A549 (cell line): ENCODE measurements around the gene GUF1. TPM values are rescaled to one million over a fixed set of nuclear protein-coding genes. Genes with fewer than 3 reads are reported as not detected.

Experiments
- ATAC-seq, 2 experiments: fragments of 200-7000 bp in 1 of 2; fragments of >200 bp in 1 of 2; cut with Nextera tagmentation in 1 of 2; cut with Tn5 transposase in 1 of 2; 3 replicates each; pipeline versions ENCODE4 v1.8.0 to v1.9.1; 2018 to 2020; ENCODE audit warnings: mild to moderate bottlenecking in 1 of 2, moderate library complexity in 1 of 2
- CTCF ChIA-PET: fragments of 300-600 bp; sonication (Branson Sonifier 250); formaldehyde crosslinking; extraction: SDS; loops from one replicate; lab custom pipeline; 2021; ENCODE audit warnings: antibody characterized with exemption, inconsistent platforms; lab: Yijun Ruan, JAX
- POLR2A ChIA-PET: fragments of 350-600 bp; formaldehyde crosslinking; extraction: SDS; loops from one replicate; lab custom pipeline; 2021; ENCODE audit warnings: antibody characterized with exemption, inconsistent platforms; lab: Yijun Ruan, JAX
- DNase-seq, 2 experiments: peaks; one replicate each; pipeline versions ENCODE4 v3.0.0 to v3.0.0-alpha.2; 2011 to 2016; ENCODE audit warnings: low read depth in 1 of 2, low spot score in 1 of 2
- FAIRE-seq: peaks from 2 replicates; lab custom pipeline; 2011; peaks lifted over from hg19 to GRCh38; lab: Jason Lieb, UNC
- H3K27ac ChIP-seq, 2 experiments: fragments of >200 bp; sonication (Bioruptor Twin); formaldehyde crosslinking; 3 replicates each; pipeline ENCODE4 v1.5.1; 2016 to 2017
- H3K4me1 ChIP-seq: fragments of >200 bp; sonication (Bioruptor Twin); formaldehyde crosslinking; 3 replicates; pipeline ENCODE4 v1.6.1; 2016
- H3K4me2 ChIP-seq: fragments of >200 bp; sonication (Bioruptor Twin); formaldehyde crosslinking; 3 replicates; pipeline ENCODE4 v1.6.1; 2016
- H3K4me3 ChIP-seq: fragments of >200 bp; sonication (Bioruptor Twin); formaldehyde crosslinking; 3 replicates; pipeline ENCODE4 v1.5.1; 2016
- H3K9me3 ChIP-seq: fragments of >200 bp; sonication (Bioruptor Twin); formaldehyde crosslinking; 3 replicates; pipeline ENCODE4 v1.6.1; 2016
- BHLHE40 ChIP-seq: IDR thresholded peaks from 2 replicates; pipeline ENCODE4 v1.6.1; 2012; ENCODE audit warnings: low read depth, low read length, inconsistent platforms
- CBX2 ChIP-seq: fragments of 200-600 bp; sonication (generic); IDR thresholded peaks from 2 replicates; pipeline ENCODE4 v1.6.1; 2016; ENCODE audit warnings: low read depth, mild to moderate bottlenecking, borderline replicate concordance
- CEBPB ChIP-seq, 2 experiments: fragments of >200 bp in 1 of 2; sonication (Bioruptor Twin) in 1 of 2; formaldehyde crosslinking in 1 of 2; IDR thresholded peaks; 2 replicates each; pipeline ENCODE4 v1.6.1; 2012 to 2016
- FOSL2 ChIP-seq, 2 experiments: fragments of 450-650 bp in 1 of 2; fragments of >200 bp in 1 of 2; sonication (Bioruptor Twin) in 1 of 2; formaldehyde crosslinking; IDR thresholded peaks; 2 replicates each; pipeline versions ENCODE4 v1.5.0 to v1.6.1; 2016 to 2020; ENCODE audit warnings: mild to moderate bottlenecking in 1 of 2, moderate library complexity in 1 of 2
- HES2 ChIP-seq: fragments of >200 bp; sonication (Bioruptor Twin); formaldehyde crosslinking; IDR thresholded peaks from 2 replicates; pipeline ENCODE4 v1.6.1; 2016
- HEYL ChIP-seq: fragments of 250-450 bp; sonication (Bioruptor Pico); IDR thresholded peaks from 2 replicates; pipeline ENCODE4 v1.8.0; 2021; ENCODE audit warnings: mild to moderate bottlenecking, moderate library complexity
- HOXA7 ChIP-seq: fragments of 250-450 bp; sonication (Bioruptor Pico); IDR thresholded peaks from 2 replicates; pipeline ENCODE4 v1.5.0; 2020; ENCODE audit warnings: mild to moderate bottlenecking, moderate library complexity
- HOXB5 ChIP-seq: fragments of 250-450 bp; sonication (Bioruptor Pico); IDR thresholded peaks from 2 replicates; pipeline ENCODE4 v1.5.0; 2020; ENCODE audit warnings: mild to moderate bottlenecking, moderate library complexity
- JUN ChIP-seq, 2 experiments: fragments of >200 bp; sonication (Bioruptor Twin); formaldehyde crosslinking; IDR thresholded peaks; 2 replicates in 1 of 2; 3 replicates in 1 of 2; pipeline ENCODE4 v1.6.1; 2016 to 2017
- JUNB ChIP-seq: fragments of >200 bp; sonication (Bioruptor Twin); formaldehyde crosslinking; IDR thresholded peaks from 2 replicates; pipeline ENCODE4 v1.6.1; 2016
- NFE2L2 ChIP-seq: fragments of 150-350 bp; conservative IDR thresholded peaks from 2 replicates; pipeline ENCODE4 v1.6.1; 2014; ENCODE audit warnings: low read length
- NR3C1 ChIP-seq: fragments of >200 bp; sonication (Bioruptor Twin); formaldehyde crosslinking; IDR thresholded peaks from 3 replicates; pipeline ENCODE4 v1.6.1; 2017
- PBX3 ChIP-seq: IDR thresholded peaks from 2 replicates; pipeline ENCODE4 v1.6.1; 2012
- RARB ChIP-seq: fragments of 250-450 bp; sonication (Bioruptor Pico); IDR thresholded peaks from 2 replicates; pipeline ENCODE4 v1.8.0; 2021; ENCODE audit warnings: mild to moderate bottlenecking, moderate library complexity
- RCOR1 ChIP-seq: fragments of 150-350 bp; IDR thresholded peaks from 2 replicates; pipeline ENCODE4 v1.6.1; 2014; ENCODE audit warnings: antibody characterized with exemption, low read length, low read depth
- RNF2 ChIP-seq: fragments of 200-600 bp; sonication (generic); IDR thresholded peaks from 2 replicates; pipeline ENCODE4 v1.6.1; 2016; ENCODE audit warnings: low read depth, mild to moderate bottlenecking, antibody characterized with exemption, moderate library complexity, borderline replicate concordance
- SREBF2 ChIP-seq: fragments of 450-650 bp; IDR thresholded peaks from 2 replicates; pipeline ENCODE4 v1.6.1; 2014; ENCODE audit warnings: mild to moderate bottlenecking, moderate library complexity
- TFCP2L1 ChIP-seq: fragments of 250-450 bp; sonication (Bioruptor Pico); IDR thresholded peaks from 2 replicates; pipeline ENCODE4 v1.5.0; 2021; ENCODE audit warnings: mild to moderate bottlenecking
- ZFP36 ChIP-seq: fragments of 450-650 bp; IDR thresholded peaks from 2 replicates; pipeline ENCODE4 v1.6.1; 2014; ENCODE audit warnings: borderline replicate concordance; ENCODE audit not compliant: partially characterized antibody
- WGBS: methylation state at CpG from one replicate; pipeline ENCODE4 v1.1.6; 2017; ENCODE audit errors: missing lambda C conversion rate; 5-methylcytosine and 5-hydroxymethylcytosine counted together
- polyA plus RNA-seq, 4 experiments: library from polyadenylated mRNA; depleted of rRNA in 3 of 4; stranded (reverse); fragments of >200 nt; fragmentation: RNase III in 1 of 4; extraction: RNeasy Plus Mini Kit Qiagen cat#74134 plus additional on column Dnase treatment in 1 of 4; gene quantifications; 2 replicates in 3 of 4; 3 replicates in 1 of 4; pipeline ENCODE4 v1.2.3, GENCODE V29; 2011 to 2017
- TF ChIP-seq, protein P1 (sequence below): fragments of >200 bp; sonication (Bioruptor Twin); formaldehyde crosslinking; IDR thresholded peaks from 3 replicates; pipeline ENCODE4 v1.6.1; 2016
- TF ChIP-seq, protein P2 (sequence below): fragments of 200-600 bp; sonication (generic); IDR thresholded peaks from 2 replicates; pipeline ENCODE4 v1.6.1; 2016; ENCODE audit warnings: antibody characterized with exemption, mild to moderate bottlenecking, moderate library complexity

The GUF1 gene
- polyA plus RNA-seq, 2 of the 4 experiments (the other 2 are of a cell fraction), result 9.9 to 23.5 TPM

- DNase-seq, result no peak
- no peak for ATAC-seq
- Histone ChIP-seq H3K4me3 (no peak overlapping the region), H3K4me2 (no peak overlapping the region), H3K9me3 (no peaks in the 10 kb centered on the region), H3K27ac (no peak overlapping the region)
- CTCF ChIA-PET, result no interaction called here
- TF ChIP-seq CBX2 (no peak), FOSL2 (IDR thresholded peaks at IDR 0.05) (no peak), FOSL2 (CRISPR knock-in tag; IDR thresholded peaks at IDR 0.05) (no peak), NR3C1 (no peak), NFE2L2 (no peak), BHLHE40 (no peak), ZFP36 (no peak), SREBF2 (no peak), HEYL (CRISPR knock-in tag) (no peak), RCOR1 (no peak), RARB (CRISPR knock-in tag) (no peak), JUN (IDR thresholded peaks at IDR 0.05) (no peak), TFCP2L1 (CRISPR knock-in tag) (no peak), HOXB5 (no peak)
- TF ChIP-seq, protein P1, sequence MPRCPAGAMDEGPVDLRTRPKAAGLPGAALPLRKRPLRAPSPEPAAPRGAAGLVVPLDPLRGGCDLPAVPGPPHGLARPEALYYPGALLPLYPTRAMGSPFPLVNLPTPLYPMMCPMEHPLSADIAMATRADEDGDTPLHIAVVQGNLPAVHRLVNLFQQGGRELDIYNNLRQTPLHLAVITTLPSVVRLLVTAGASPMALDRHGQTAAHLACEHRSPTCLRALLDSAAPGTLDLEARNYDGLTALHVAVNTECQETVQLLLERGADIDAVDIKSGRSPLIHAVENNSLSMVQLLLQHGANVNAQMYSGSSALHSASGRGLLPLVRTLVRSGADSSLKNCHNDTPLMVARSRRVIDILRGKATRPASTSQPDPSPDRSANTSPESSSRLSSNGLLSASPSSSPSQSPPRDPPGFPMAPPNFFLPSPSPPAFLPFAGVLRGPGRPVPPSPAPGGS, result no peak
- TF ChIP-seq, protein P2, sequence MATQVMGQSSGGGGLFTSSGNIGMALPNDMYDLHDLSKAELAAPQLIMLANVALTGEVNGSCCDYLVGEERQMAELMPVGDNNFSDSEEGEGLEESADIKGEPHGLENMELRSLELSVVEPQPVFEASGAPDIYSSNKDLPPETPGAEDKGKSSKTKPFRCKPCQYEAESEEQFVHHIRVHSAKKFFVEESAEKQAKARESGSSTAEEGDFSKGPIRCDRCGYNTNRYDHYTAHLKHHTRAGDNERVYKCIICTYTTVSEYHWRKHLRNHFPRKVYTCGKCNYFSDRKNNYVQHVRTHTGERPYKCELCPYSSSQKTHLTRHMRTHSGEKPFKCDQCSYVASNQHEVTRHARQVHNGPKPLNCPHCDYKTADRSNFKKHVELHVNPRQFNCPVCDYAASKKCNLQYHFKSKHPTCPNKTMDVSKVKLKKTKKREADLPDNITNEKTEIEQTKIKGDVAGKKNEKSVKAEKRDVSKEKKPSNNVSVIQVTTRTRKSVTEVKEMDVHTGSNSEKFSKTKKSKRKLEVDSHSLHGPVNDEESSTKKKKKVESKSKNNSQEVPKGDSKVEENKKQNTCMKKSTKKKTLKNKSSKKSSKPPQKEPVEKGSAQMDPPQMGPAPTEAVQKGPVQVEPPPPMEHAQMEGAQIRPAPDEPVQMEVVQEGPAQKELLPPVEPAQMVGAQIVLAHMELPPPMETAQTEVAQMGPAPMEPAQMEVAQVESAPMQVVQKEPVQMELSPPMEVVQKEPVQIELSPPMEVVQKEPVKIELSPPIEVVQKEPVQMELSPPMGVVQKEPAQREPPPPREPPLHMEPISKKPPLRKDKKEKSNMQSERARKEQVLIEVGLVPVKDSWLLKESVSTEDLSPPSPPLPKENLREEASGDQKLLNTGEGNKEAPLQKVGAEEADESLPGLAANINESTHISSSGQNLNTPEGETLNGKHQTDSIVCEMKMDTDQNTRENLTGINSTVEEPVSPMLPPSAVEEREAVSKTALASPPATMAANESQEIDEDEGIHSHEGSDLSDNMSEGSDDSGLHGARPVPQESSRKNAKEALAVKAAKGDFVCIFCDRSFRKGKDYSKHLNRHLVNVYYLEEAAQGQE, result no peak
- TF ChIP-seq, all 56 proteins: peak for 0
- no peaks in the 10 kb centered on the region for H3K4me1 ChIP-seq
- WGBS, result 6% methylated on average over 1 of the region's 1 CpG
- POLR2A ChIA-PET, result no interaction called here
- FAIRE-seq, result no peak
These were observed 32.1 kb upstream of the GUF1 start for GRCh38 chr4:44646151-44646550.

- no peaks in the 10 kb centered on the region for H3K9me3 ChIP-seq
- DNase-seq (no peak), FAIRE-seq (no peak), ATAC-seq (no peak)
- POLR2A ChIA-PET, result no interaction called here
- H3K4me1 ChIP-seq, result no peaks in the 10 kb centered on the region
- CTCF ChIA-PET, result no interaction called here
- no peak within 1 kb of the TSS for H3K4me2 ChIP-seq
- TF ChIP-seq HOXA7 (CRISPR knock-in tag) (no peak), CEBPB (IDR thresholded peaks at IDR 0.05) (no peak), FOSL2 (IDR thresholded peaks at IDR 0.05) (no peak), FOSL2 (CRISPR knock-in tag; IDR thresholded peaks at IDR 0.05) (no peak), JUNB (no peak), HES2 (no peak), RNF2 (no peak), PBX3 (no peak)
- TF ChIP-seq, protein P2, result no peak
- WGBS, result 0% methylated on average over 1 of the region's 1 CpG
- H3K27ac ChIP-seq, result no peak within 1 kb of the TSS
- no peak within 1 kb of the TSS for H3K4me3 ChIP-seq
These were observed 26.8 kb upstream of the GUF1 start, which contains the start of gene YIPF7 for GRCh38 chr4:44651425-44651824. YIPF7 (minus strand) TSS chr4:44651625; CDS start chr4:44650100, 1,525 bp downstream.
